ENCODE data around the gene OR4E1. TPM values are rescaled to one million over a fixed set of nuclear protein-coding genes. Genes with fewer than 3 reads are reported as not detected.
"Not testable (repeated sequence)": the region's sequence is repeated elsewhere in the genome, so short reads cannot be mapped to it uniquely, and the experiment has no call there.

The OR4E1 gene
- total and polyA plus RNA-seq, 9 of the 15 experiments (the other 6 are each of a cell fraction or from before 2014, with no cell fraction given) = not detected

DNA sequence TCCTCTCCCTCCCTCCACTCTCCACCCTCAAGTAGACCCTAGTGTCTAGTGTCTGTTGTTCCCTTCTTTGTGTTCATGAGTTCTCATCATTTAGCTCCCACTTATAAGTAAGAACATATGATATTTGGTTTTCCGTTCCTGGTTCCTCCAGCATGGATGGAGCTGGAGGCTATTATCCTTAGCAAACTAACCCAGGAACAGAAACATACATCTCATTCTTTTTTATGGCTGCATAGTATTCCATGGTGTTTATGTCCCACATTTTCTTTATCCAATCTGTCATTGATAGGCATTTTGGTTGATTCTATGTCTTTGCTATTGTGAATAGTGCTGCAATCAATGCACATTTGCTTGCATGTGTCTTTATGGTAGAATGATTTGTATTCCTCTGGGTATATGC, 43.1 kb downstream of the OR4E1 start:
- H3K4me3 ChIP-seq; intact Hi-C loops (cut with micrococcal nuclease); H3K27ac ChIP-seq (ENCODE audit: extremely low read depth, low read depth, low read length); DNase-seq (ENCODE audit: extremely low read depth in 1 of 4, low spot score in 3 of 4); H3K4me2 ChIP-seq (ENCODE audit: insufficient read depth, low read length); H3K36me3 ChIP-seq (ENCODE audit: control insufficient read depth, insufficient read depth, low read length); FAIRE-seq; H3K27me3 ChIP-seq (ENCODE audit: control insufficient read depth in 2 of 2, insufficient read depth in 2 of 2, low read length in 2 of 2); ATAC-seq; H2AFZ ChIP-seq (ENCODE audit: low read depth, low read length); H3K9ac ChIP-seq (ENCODE audit: insufficient read depth in 1 of 2, low read depth in 2 of 2, low read length in 2 of 2); in situ Hi-C loops (cut with MboI); BruUV-seq (replicated peaks); POLR2A ChIA-PET; CTCF ChIA-PET (ENCODE audit: low intra/inter-chr PET ratio); H3K9me3 ChIP-seq (replicated peaks; ENCODE audit: control insufficient read depth, insufficient read depth, low read depth, low read length); H3K9me1 ChIP-seq (ENCODE audit: control insufficient read depth, insufficient read depth, low read length); H3K4me1 ChIP-seq (replicated peaks in 1 of 2; ENCODE audit: control insufficient read depth in 2 of 2, insufficient read depth in 2 of 2, low read length in 2 of 2); H4K20me1 ChIP-seq (replicated peaks; ENCODE audit: control insufficient read depth, insufficient read depth, low read length); H3K79me2 ChIP-seq (ENCODE audit: control insufficient read depth, insufficient read depth, low read length): not testable (repeated sequence)
- TF ChIP-seq ZNF146 (CRISPR knock-in tag; IDR thresholded peaks at IDR 0.05; ENCODE audit: unreplicated experiment) (peak; percentile 32), RBM25 (IDR thresholded peaks at IDR 0.05; ENCODE audit: low read depth, low read length, severe bottlenecking) (peak; percentile 50)
- 0% methylated on average over 1 of the region's 1 CpG for WGBS (ENCODE audit: insufficient coverage, low coverage, missing lambda C conversion rate)

DNA sequence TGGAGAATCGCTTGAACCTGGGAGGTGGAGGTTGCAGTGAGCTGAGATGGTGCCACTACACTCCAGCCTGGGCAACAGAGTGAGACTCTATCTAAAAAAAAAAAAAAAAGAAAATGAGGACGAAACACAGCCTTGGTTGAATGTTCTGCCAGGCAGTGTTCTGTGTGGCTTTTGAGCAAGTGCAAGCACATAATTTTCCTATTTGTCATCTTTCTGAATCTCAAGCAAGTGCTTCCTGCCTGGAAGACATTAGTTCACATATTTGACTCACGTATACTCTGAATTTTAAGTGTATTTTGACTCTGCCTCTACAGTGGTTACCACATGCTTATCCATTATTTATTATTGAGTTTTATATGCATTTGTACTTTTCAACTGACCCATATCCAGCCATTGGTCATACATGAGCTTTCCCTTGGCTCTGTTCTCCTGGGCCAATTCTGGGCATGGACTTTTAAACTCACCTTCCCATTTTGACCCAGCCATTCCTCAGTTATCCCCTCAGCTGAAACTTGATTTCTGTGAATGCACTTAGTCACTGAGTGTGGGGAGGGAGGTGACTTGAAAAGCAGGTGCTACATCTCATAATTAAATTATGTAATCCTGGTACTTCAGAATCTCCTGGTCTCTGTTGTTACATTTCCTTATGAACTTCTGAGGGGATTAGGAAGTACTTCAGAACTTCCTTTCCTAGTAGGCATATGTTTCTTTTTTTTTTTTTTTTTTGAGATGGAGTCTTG, 47.0 kb downstream of the OR4E1 start:
- H3K4me1 ChIP-seq (replicated peaks in 1 of 2; ENCODE audit: control insufficient read depth in 2 of 2, insufficient read depth in 2 of 2, low read length in 2 of 2) = no peaks in the 10 kb centered on the region
- no peak overlapping the region for H3K27ac ChIP-seq (ENCODE audit: extremely low read depth, low read depth, low read length)
- POLR2A ChIA-PET = no interaction called here
- no peak overlapping the region for H3K9ac ChIP-seq (ENCODE audit: insufficient read depth in 1 of 2, low read depth in 2 of 2, low read length in 2 of 2)
- in situ Hi-C loops (cut with MboI) = no loop called here
- intact Hi-C loops (cut with micrococcal nuclease) = no loop called here
- ATAC-seq = no peak
- H3K9me1 ChIP-seq (ENCODE audit: control insufficient read depth, insufficient read depth, low read length) = no peaks in the 10 kb centered on the region
- no peak overlapping the region for H2AFZ ChIP-seq (ENCODE audit: low read depth, low read length)
- H3K79me2 ChIP-seq (ENCODE audit: control insufficient read depth, insufficient read depth, low read length) = no peaks in the 10 kb centered on the region
- H3K27me3 ChIP-seq (ENCODE audit: control insufficient read depth in 2 of 2, insufficient read depth in 2 of 2, low read length in 2 of 2) = no peaks in the 10 kb centered on the region; a peak in 1 of 5 replicates
- H4K20me1 ChIP-seq (replicated peaks; ENCODE audit: control insufficient read depth, insufficient read depth, low read length) = no peaks in the 10 kb centered on the region
- FAIRE-seq = no peak
- H3K4me3 ChIP-seq = no peak overlapping the region
- DNase-seq (ENCODE audit: extremely low read depth in 1 of 4, low spot score in 3 of 4) = no peak
- H3K36me3 ChIP-seq (ENCODE audit: control insufficient read depth, insufficient read depth, low read length) = no peaks in the 10 kb centered on the region
- no peak overlapping the region for H3K4me2 ChIP-seq (ENCODE audit: insufficient read depth, low read length)
- CTCF ChIA-PET (ENCODE audit: low intra/inter-chr PET ratio) = no interaction called here
- no TSS peak for BruUV-seq (replicated peaks)
- no peaks in the 10 kb centered on the region for H3K9me3 ChIP-seq (replicated peaks; ENCODE audit: control insufficient read depth, insufficient read depth, low read depth, low read length)
- 0% methylated on average over 3 of the region's 3 CpGs for WGBS (ENCODE audit: insufficient coverage, low coverage, missing lambda C conversion rate)
- TF ChIP-seq ETV1 (tag; conservative IDR thresholded peaks at IDR 0.05; ENCODE audit: low read depth) (no peak), NCOA4 (IDR thresholded peaks at IDR 0.05; ENCODE audit: partially characterized antibody) (no peak), L3MBTL2 (IDR thresholded peaks at IDR 0.05) (no peak), RBM15 (IDR thresholded peaks at IDR 0.05; ENCODE audit: insufficient read depth, low read length) (no peak), BRD4 (IDR thresholded peaks at IDR 0.05) (no peak), CC2D1A (IDR thresholded peaks at IDR 0.05) (no peak), SMARCA4 (IDR thresholded peaks at IDR 0.05) (no peak), PURB (CRISPR knock-in tag; IDR thresholded peaks at IDR 0.05; ENCODE audit: low read depth) (no peak), CHD1 (IDR thresholded peaks at IDR 0.05; ENCODE audit: low read length) (no peak), DMBX1 (CRISPR knock-in tag; IDR thresholded peaks at IDR 0.05; ENCODE audit: borderline replicate concordance) (no peak), ZNF274 (IDR thresholded peaks at IDR 0.05; ENCODE audit: borderline replicate concordance, low read depth, low read length) (no peak)
- TF ChIP-seq, protein P1, sequence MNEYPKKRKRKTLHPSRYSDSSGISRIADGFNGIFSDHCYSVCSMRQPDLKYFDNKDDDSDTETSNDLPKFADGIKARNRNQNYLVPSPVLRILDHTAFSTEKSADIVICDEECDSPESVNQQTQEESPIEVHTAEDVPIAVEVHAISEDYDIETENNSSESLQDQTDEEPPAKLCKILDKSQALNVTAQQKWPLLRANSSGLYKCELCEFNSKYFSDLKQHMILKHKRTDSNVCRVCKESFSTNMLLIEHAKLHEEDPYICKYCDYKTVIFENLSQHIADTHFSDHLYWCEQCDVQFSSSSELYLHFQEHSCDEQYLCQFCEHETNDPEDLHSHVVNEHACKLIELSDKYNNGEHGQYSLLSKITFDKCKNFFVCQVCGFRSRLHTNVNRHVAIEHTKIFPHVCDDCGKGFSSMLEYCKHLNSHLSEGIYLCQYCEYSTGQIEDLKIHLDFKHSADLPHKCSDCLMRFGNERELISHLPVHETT (CRISPR knock-in tag; conservative IDR thresholded peaks at IDR 0.05 in 1 of 2, IDR thresholded peaks at IDR 0.05 in 1 of 2) = no peak

All from K562 (cell line).